BLaER1 (cell line): Measurements from ENCODE around the gene PLAAT2.
"Not testable (repeated sequence)": the region's sequence is repeated elsewhere in the genome, so short reads cannot be mapped to it uniquely, and the experiment has no call there.

Experiments
- H3K27ac ChIP-seq: shearing (Covaris generic); formaldehyde crosslinking; 2 replicates; pipeline ENCODE4 v1.8.1; 2022
- H3K27me3 ChIP-seq: shearing (Covaris generic); formaldehyde crosslinking; 2 replicates; pipeline ENCODE4 v1.8.1; 2022
- H3K36me3 ChIP-seq: shearing (Covaris generic); formaldehyde crosslinking; 2 replicates; pipeline ENCODE4 v1.8.1; 2022
- H3K4me1 ChIP-seq: shearing (Covaris generic); formaldehyde crosslinking; 2 replicates; pipeline ENCODE4 v1.8.1; 2022
- H3K4me2 ChIP-seq: shearing (Covaris generic); formaldehyde crosslinking; 2 replicates; pipeline ENCODE4 v1.8.1; 2022
- H3K4me3 ChIP-seq: shearing (Covaris generic); formaldehyde crosslinking; 2 replicates; pipeline ENCODE4 v1.8.1; 2022
- H3K9ac ChIP-seq: shearing (Covaris generic); formaldehyde crosslinking; 2 replicates; pipeline ENCODE4 v1.8.1; 2022
- H3K9me3 ChIP-seq: shearing (Covaris generic); formaldehyde crosslinking; 2 replicates; pipeline ENCODE4 v1.8.1; 2022
- H4K20me1 ChIP-seq: shearing (Covaris generic); formaldehyde crosslinking; 2 replicates; pipeline ENCODE4 v1.8.1; 2022
- Cebpa-rat ChIP-seq: shearing (Covaris generic); IDR thresholded peaks from 2 replicates; pipeline ENCODE4 v1.8.1; 2022

Gene PLAAT2

GRCh38 chr11:63599211-63600122, 36.3 kb upstream of the PLAAT2 start:
- no peaks in the 10 kb centered on the region for H3K27me3 ChIP-seq
- no peak overlapping the region for H3K4me2 ChIP-seq
- H3K27ac ChIP-seq, result no peak overlapping the region
- no peaks in the 10 kb centered on the region for H3K36me3 ChIP-seq
- no peak for TF ChIP-seq Cebpa-rat
- no peaks in the 10 kb centered on the region for H4K20me1 ChIP-seq
- no peak overlapping the region for H3K9ac ChIP-seq
- H3K4me1 ChIP-seq, result 0 out of 2 replicates have a peak, but pooled peaks cover 5% of the 10 kb centered on the region
- H3K4me3 ChIP-seq, result no peak overlapping the region
- no peaks in the 10 kb centered on the region for H3K9me3 ChIP-seq

- Histone ChIP-seq H3K4me1 (0 out of 2 replicates have a peak, but pooled peaks cover 5% of the 10 kb centered on the region), H3K9me3 (no peaks in the 10 kb centered on the region), H3K4me2 (no peak overlapping the region), H3K27ac (no peak overlapping the region), H4K20me1 (no peaks in the 10 kb centered on the region), H3K9ac (no peak overlapping the region), H3K36me3 (no peaks in the 10 kb centered on the region), H3K4me3 (no peak overlapping the region), H3K27me3 (no peaks in the 10 kb centered on the region)
- TF ChIP-seq Cebpa-rat, result no peak
These were observed 35.4 kb upstream of the PLAAT2 start for GRCh38 chr11:63598556-63598955.

GRCh38 chr11:63595296-63595695, 32.1 kb upstream of the PLAAT2 start:
- H3K36me3 ChIP-seq, result no peaks in the 10 kb centered on the region
- no peak overlapping the region for H3K4me2 ChIP-seq
- H3K4me3 ChIP-seq, result no peak overlapping the region
- no peaks in the 10 kb centered on the region for H3K4me1 ChIP-seq
- H3K27ac ChIP-seq, result no peak overlapping the region
- H3K9me3 ChIP-seq, result no peaks in the 10 kb centered on the region
- H3K9ac ChIP-seq, result no peak overlapping the region
- no peaks in the 10 kb centered on the region for H4K20me1 ChIP-seq
- no peak for TF ChIP-seq Cebpa-rat
- H3K27me3 ChIP-seq, result no peaks in the 10 kb centered on the region

DNA sequence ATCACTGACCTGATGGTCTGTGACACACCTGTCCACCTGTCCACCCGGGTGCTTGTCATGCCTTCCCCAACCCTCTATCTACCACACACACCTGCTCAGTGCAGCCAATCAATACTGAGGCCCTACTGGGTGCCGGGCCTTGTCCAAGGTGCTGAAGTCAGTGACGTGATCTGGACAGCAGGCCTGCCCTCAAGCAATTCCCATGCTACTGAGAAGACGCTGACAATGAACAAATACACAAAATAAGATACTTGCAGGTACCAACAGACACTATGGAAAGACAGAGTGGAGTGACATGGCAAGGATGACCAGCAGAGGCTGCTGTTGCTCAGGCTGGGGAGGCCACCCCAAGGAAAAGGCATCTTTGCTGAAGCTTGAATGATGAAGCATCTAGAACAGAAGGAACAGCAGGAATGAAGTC, 29.8 kb upstream of the PLAAT2 start:
- Histone ChIP-seq H3K27ac (no peak overlapping the region), H3K27me3 (no peaks in the 10 kb centered on the region), H3K4me1 (no peaks in the 10 kb centered on the region), H3K4me2 (no peak overlapping the region), H3K36me3 (no peaks in the 10 kb centered on the region), H3K4me3 (no peak overlapping the region), H3K9me3 (no peaks in the 10 kb centered on the region), H4K20me1 (no peaks in the 10 kb centered on the region), H3K9ac (no peak overlapping the region)
- TF ChIP-seq Cebpa-rat, result no peak

- no peak for TF ChIP-seq Cebpa-rat
- no peaks in the 10 kb centered on the region for H3K4me1 ChIP-seq
- no peak overlapping the region for H3K9ac ChIP-seq
- H3K36me3 ChIP-seq, result no peaks in the 10 kb centered on the region
- H3K4me3 ChIP-seq, result no peak overlapping the region
- no peaks in the 10 kb centered on the region for H3K9me3 ChIP-seq
- no peak overlapping the region for H3K27ac ChIP-seq
- no peaks in the 10 kb centered on the region for H3K27me3 ChIP-seq
- no peaks in the 10 kb centered on the region for H4K20me1 ChIP-seq
- no peak overlapping the region for H3K4me2 ChIP-seq
These were observed 27.0 kb upstream of the PLAAT2 start for GRCh38 chr11:63590024-63590788.

GRCh38 chr11:63589000-63589399, 25.8 kb upstream of the PLAAT2 start:
- Histone ChIP-seq H3K27me3 (no peaks in the 10 kb centered on the region), H3K4me1 (no peaks in the 10 kb centered on the region), H3K9ac (no peak overlapping the region), H3K27ac (no peak overlapping the region), H3K4me2 (no peak overlapping the region), H3K4me3 (no peak overlapping the region), H3K9me3 (no peaks in the 10 kb centered on the region), H4K20me1 (no peaks in the 10 kb centered on the region), H3K36me3 (no peaks in the 10 kb centered on the region)
- TF ChIP-seq Cebpa-rat, result no peak

DNA sequence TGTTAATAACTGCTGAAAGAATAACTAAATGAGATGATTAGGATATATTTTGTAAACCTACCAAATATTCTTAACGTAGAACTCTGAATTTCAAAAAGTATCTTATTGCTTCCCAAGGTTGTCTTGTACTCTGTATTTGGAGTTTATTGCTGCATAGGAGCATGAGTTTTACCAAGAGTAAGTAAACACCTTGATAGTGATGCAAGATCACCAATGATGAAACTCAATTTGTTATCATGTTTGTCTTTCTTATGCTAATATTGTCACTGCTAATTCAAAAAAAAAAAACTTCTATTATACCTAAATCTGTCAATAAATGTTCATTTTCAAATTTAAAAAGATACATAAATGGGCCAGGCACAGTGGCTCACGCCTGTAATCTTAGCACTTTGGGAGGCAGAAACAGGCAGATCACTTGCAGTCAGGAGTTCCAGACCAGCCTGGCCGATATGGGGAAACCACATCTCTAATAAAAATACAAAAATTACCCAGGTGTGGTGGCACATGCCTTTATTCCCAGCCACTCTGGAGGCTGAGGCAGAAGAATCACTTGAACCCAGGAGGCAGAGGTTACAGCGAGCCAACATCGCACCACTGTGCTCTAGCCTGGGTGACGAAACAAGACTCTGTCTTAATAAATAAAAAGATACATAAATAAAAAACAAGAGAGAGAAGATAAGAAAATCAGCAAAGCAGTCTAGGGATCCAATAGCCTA, 23.4 kb upstream of the PLAAT2 start:
- Histone ChIP-seq H3K27ac (no peak overlapping the region), H3K9me3 (peaks cover 11% of the 10 kb centered on the region), H3K9ac (no peak overlapping the region), H3K36me3 (no peaks in the 10 kb centered on the region), H3K27me3 (no peaks in the 10 kb centered on the region), H4K20me1 (no peaks in the 10 kb centered on the region), H3K4me1 (no peaks in the 10 kb centered on the region), H3K4me2 (no peak overlapping the region), H3K4me3 (no peak overlapping the region)
- no peak for TF ChIP-seq Cebpa-rat

DNA sequence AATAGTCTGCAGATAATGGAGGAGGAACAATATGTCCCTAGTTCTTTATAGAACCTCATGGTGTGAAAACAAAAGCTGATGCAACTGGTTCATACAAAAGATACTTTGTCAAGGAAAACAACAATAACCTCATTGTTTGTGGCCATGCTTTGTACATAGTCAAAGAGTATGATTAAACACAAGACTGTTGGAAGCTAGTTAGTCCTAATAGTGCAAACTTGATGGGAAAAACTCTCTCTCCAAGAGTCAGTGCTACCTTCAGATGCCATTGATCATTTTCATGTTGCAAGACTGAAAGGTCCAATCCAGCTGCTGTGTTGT, 20.1 kb upstream of the PLAAT2 start:
- Histone ChIP-seq H3K4me1 (no peaks in the 10 kb centered on the region), H3K4me2 (no peak overlapping the region), H3K27me3 (no peaks in the 10 kb centered on the region), H3K4me3 (no peak overlapping the region), H4K20me1 (no peaks in the 10 kb centered on the region), H3K36me3 (no peaks in the 10 kb centered on the region), H3K9ac (no peak overlapping the region), H3K9me3 (peaks cover 31% of the 10 kb centered on the region), H3K27ac (no peak overlapping the region)
- TF ChIP-seq Cebpa-rat, result no peak

DNA sequence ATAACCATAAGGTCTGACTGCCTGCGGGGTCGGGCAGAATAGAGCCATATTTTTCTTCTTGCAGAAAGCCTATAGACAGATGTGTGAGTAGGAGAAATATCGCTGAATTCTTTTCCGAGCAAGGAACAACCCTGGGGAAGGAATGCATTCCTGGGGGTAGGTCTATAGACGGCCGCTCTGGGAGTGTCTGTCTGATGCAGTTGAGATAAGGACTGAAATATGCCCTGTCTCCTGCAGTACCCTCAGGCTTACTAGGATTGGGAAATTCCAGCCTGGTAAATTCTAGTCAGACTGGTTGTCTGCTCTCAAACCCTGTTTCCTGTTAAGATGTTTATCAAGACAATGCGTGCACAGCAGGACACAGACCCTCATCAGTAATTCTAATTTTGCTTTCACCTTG, 18.0 kb upstream of the PLAAT2 start:
- H4K20me1 ChIP-seq, H3K36me3 ChIP-seq, H3K4me2 ChIP-seq, H3K4me1 ChIP-seq, H3K27ac ChIP-seq, H3K4me3 ChIP-seq, H3K9ac ChIP-seq, H3K27me3 ChIP-seq: not testable (repeated sequence)
- peaks cover 31% of the 10 kb centered on the region for H3K9me3 ChIP-seq

- H3K4me1 ChIP-seq, result peaks cover 13% of the 10 kb centered on the region
- H3K27ac ChIP-seq, H4K20me1 ChIP-seq, H3K27me3 ChIP-seq, H3K36me3 ChIP-seq, H3K4me3 ChIP-seq, H3K9ac ChIP-seq, H3K4me2 ChIP-seq: not testable (repeated sequence)
- peaks cover 31% of the 10 kb centered on the region for H3K9me3 ChIP-seq
These were observed 15.7 kb upstream of the PLAAT2 start for GRCh38 chr11:63578882-63579281.
